Activated CD4-positive, alpha-beta T cell treated with anti-CD3 and anti-CD28 coated beads for 24 hours (primary cell): Measurements from ENCODE around the gene C6orf118.

ENCODE experiments used
- DNase-seq, 2 donors: peaks; one replicate each; pipeline ENCODE4 v3.0.0-alpha.2; 2020; ENCODE audit warnings: low read depth in 2 of 2

Gene C6orf118

DNA sequence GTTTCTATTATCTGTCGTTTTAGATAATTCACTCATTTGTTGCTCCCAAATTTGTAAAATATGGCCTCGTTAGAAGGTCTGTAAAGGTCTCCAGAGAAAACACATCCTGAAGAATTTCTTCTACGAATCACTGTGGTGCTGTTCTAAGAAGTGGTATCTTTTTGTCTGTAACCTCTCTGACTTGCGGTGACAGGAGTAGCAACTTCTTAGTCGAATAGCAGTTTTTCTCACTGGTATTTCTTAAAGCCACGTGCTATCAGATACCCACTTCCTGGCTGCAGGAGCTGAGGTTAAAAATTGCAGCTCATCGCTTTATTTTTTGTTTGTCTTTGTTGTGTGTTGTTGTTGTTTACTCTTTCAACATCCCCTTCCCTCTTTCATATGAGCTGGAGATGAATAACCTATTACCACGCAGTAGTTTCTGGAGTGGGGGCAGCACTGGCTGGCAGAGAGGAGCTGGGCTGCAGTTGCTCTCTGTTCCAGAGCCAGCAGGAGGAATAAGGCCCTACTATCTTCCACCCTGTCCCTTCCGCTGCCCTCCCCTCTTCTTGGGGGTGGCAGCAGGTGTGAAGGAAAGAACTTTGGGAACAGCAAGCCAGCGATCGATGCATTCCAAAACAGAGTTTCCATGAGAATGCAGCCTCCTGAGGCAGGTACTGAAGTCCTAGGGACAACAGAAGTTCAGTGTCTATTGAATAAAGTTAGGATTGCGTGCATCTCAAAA lies 64.7 kb downstream of the C6orf118 start:
- DNase-seq = no peak

DNA sequence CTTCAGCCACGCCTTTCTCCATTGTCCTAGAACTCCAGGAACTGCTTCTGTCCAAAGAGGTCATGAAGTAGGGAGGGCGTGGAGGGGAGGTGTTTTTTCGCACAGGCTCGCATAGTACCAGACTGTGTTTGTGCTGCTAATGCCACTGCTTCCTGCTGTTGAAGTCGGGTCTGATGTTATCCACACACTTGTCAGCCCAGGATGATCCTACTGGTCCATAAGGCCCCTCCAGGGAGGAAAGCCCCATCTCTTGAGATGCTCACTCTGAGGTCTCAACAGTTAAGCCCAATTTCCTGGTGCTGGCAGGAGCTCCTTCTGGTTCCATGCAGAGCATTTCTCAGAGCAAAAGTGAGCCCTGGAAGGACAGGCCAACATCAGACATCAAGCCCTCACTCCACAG lies 65.6 kb downstream of the C6orf118 start:
- DNase-seq = no peak

GRCh38 chr6:165236326-165236725 lies 73.1 kb downstream of the C6orf118 start:
- no peak for DNase-seq

DNA sequence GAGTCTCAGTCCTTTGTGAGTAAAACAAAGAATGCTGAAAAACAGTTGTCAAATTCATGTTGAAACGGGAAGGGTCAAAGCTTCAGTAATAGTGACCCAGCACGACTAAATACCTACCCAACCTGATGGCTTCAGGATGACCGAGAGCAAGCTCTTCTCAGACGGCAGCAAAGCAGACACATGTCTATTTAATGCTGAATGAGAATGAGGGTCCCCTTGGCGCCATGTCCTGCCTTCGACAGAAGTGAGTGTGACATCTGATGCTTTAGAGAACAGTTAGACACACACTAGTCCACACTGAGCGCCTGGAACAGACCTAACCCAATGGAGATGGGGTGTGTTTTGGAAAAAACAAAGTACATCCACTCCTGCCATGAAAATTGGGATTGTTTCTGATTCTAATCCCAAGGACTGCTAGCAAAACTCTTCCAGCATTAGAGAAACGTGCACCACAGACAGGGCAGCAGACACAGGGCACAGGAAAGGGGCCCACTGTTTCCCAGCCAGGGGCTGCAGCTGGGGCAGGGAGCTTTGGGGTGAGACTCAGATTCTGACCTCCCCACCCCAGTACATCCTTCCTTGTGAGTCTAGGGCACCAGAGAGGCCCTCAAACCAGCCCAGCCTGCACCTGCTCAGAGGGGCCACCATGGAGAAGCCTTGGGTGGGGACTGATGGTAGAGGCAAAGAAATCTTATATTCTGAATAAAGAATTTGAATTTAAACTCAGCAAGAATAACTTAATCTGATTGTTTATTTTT lies 76.5 kb downstream of the C6orf118 start:
- no peak for DNase-seq

DNA sequence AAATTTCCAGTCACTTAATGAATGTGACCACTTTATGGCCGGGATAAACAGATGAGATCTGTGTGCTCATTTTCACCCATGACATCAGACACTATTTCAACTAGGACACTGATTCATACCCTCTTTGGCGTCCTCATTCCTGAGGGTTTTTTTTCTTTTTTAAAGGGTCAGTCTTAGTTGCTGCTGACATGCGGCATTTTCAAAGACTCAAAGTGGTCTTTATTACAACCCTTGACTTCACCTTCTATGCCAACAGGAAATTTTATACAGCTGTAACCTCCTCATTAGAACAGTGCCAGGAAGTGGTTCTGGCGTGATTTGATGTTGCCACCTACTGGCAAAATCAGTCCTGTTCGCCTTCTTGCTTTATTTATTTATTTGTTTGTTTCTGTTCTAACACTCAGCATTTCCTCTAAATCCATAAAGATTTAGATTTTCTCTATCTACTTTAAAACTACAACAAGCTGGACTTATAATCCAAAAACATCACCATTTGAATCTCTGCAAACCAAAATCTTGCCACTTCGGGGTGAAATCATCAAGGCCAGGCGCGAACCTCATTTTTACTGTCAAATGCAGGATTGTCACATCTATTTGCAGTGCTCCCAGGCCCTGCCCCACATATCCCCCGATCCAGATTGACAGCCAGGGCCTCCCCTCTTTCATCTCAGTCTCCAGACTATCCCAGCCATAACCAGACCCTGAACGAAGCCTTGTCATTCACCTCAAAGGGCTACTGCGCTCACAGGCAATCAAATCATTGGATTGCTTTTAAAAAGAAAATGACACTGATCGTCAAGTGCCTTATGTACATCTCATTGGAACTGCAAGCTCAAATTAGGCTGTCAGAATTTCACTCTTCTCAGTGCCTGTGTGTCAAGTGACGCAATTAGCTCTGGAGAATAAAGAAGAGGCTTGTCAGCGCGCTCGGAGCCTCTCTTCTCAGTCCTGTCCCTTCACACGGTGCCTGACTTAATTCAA lies 77.5 kb downstream of the C6orf118 start:
- no peak for DNase-seq

- no peak for DNase-seq
These were observed 78.2 kb downstream of the C6orf118 start for GRCh38 chr6:165231177-165231576.
